OCI-M1 (cell line): ENCODE data around the gene TSHZ2.

Experiments used
- DNase-seq: peaks from one replicate; lab custom pipeline; 2025; lab: John Stamatoyannopoulos, UW

TSHZ2 gene

DNA sequence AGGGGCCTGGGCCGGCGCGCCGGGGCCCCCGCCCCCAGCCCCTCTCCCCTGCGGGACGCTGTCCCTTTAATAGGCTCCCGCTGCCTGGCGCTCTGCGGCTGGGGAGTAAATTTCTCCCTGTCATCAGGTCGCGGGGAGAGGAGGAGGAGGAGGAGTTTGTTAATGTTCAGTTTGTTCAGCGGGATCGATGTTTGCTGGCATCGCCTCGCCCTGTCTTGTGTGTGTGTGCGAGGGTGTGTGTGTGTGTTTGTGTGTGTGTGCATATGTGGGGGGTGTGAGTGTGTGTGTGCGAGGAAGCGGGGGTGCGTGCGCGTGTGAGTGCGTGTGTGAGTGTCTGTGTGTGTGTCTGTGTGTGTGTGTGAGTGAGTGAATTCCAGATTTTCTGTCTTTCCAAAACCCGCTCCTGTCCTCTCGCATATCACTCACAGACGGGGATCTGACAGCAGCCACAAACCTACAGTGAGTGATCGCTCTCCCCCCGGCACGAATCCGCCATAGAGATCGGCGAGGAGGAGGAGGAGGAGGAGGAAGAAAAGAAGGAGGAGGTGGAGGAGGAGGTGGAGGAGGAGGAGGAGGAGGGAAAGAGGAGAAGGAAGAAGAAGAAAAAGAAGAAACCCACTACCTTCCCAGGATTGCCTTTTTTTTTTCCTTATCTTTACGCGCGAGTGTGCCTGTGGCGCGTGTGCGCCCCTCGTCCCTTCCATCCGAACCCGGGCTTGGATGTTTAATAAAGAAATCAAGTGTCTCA, at the start of gene TSHZ2:
TSHZ2 (plus strand) TSS at position 169 of the 748 bp plus-strand sequence. CDS start 936 bp downstream, outside the sequence.
- DNase-seq = no peak

- no peak for DNase-seq
These were observed 49.7 kb upstream of the TSHZ2 start for GRCh38 chr20:52922436-52922835.

- DNase-seq = no peak
These were observed 48.8 kb upstream of the TSHZ2 start for GRCh38 chr20:52923123-52923937.

DNA sequence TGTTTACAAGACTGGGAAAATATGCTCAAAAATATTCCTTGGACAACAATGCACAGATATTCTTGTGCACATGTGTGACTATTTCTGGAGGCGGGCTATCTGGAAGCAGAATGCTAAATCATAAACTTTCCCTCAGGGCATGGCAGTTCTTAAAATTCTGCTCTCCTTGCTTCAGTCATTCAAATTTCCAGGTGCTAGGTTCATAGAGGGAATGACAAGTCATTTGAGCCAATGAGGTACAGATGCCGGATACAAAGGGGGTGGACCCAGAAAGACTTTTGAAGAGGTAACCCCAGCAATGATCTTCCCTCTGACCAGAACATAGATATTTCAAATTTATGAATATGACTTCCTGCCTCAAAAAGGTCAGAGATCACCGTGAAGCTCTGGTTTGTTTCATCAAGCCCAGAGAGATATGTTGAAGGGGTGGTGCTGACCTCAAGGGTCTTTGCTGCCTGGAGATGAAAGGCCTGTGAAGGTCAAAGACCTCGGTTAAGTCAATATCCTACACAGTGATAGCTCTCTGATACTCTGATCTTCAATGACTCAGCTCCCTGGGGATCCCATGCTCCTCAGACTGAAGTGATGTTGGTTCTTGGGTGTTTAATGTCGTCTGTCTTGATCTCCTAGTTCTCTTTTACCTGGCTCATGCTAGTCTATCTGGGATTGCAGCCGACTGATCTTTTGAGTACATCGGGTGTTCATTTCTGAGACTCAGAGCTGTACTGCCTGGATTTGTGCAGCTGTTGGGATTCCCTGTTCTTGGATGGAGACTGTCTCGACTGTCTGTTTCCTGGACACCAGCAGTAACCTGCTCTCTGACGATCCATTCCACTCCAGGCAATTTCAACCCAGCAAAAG, 47.5 kb upstream of the TSHZ2 start:
- DNase-seq = no peak

- DNase-seq = no peak
These were observed 45.7 kb upstream of the TSHZ2 start for GRCh38 chr20:52926505-52926904.

DNA sequence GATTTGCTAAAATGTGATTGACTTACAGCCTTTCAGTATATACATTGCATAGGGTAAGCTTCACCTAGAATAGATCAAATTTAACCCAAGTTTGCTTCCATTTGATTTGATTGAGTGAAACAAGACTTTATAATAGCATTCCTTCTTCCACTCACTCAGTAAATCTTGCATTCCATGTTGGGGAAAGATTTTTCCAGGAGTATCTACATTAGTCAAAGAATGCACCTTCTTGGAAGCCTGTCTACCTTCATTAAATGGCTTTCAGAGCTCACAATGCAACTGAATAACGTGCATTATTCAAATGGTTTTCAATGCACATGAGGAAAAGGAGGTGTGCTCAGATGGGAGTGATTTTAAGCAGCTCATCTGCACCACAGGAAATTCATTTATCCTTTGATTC, 38.3 kb upstream of the TSHZ2 start:
- no peak for DNase-seq

DNA sequence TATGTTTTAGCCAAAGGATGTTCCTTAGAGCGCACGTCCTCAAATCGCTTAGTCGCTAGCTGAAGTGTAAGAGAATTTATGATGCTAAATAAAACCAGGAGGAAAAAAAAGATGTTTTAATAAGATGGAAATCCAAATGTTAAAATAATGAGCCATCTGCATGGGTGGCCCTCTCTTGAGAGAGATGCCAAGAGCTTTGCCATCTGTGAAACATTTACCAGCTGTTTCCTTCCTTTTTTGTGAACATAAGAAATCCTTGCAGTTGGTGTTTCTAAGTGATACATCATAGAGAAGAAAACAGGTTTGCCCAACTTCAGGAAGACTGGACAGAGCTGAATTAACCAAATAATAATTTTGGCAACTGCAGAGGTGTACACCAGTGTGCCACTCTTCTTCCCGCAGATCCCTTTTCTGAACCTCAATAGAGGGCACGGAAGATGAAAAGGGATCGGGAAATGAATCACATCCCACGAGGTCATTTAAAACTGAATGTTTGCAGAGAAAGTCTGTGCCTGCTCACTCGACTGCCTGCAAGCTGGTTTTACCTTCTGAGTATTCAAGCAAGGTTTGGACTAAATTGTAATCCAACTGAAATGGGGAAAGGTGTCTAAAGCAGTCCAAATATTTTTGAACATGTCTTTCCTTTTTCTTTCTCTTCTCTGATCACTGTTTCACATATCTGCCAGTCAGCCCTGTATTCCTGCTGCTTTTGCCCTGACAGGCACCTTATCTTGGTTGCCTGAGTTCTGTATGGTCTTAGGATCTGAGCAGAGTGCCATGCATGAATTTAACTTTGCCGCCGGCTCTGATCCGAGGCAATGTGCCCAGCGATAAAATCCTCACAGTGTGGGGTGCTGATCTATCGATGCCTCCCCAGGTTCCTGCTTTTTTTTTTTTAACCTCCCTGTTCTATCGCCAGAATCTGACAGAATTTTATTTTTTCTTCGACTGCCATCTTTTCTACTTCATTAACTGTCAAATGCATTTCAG, 35.5 kb upstream of the TSHZ2 start:
- DNase-seq = no peak

DNA sequence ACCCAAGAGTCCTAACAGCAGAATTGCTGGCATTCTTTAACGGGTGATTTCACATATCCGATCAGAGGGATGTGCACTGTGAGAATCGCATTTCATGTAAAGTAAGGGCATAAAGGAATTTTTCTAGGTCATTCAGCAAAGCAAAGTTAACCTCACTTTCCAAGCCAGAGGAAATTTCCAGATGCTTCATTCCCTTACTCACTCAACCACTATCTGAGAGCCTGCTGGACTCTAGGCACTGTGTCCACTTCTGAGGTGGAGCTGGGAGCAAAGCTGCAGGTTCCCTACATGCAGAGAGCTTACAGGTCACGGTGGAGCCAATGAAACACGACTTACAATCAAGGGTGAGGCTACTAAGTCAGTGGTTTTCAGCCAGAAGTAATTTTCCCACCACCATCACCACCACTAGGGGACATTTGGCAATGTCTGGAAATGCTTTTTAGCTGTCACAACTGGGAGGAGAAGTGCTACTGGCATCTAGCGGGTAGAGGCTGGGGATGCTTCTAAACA, 34.5 kb upstream of the TSHZ2 start:
- peak; percentile 23 for DNase-seq

- no peak for DNase-seq
These were observed 33.0 kb upstream of the TSHZ2 start for GRCh38 chr20:52939141-52939540.

GRCh38 chr20:52941808-52942207, 30.4 kb upstream of the TSHZ2 start:
- DNase-seq = peak; percentile 53

GRCh38 chr20:52943185-52943841, 28.8 kb upstream of the TSHZ2 start:
- no peak for DNase-seq

DNA sequence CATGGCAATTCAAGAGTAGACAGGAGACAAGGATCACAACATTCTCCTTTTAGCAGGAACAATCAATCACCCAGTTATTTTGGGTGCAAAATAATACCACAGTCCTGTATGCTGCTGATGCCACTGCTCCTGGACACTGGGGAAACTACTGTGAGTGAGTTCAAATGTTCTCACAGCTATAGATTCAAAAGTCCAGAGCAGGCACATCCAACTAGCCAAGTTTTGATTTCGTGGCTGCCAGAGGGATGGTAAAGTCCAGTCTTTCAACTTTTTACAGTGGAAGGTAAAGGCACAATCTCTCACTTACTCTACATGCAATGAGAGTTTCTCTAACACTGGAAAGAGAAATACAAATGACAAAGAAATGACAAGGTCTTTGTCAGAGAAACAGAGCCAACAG, 26.9 kb upstream of the TSHZ2 start:
- DNase-seq = no peak

GRCh38 chr20:52945862-52946522, 26.2 kb upstream of the TSHZ2 start:
- DNase-seq = no peak

DNA sequence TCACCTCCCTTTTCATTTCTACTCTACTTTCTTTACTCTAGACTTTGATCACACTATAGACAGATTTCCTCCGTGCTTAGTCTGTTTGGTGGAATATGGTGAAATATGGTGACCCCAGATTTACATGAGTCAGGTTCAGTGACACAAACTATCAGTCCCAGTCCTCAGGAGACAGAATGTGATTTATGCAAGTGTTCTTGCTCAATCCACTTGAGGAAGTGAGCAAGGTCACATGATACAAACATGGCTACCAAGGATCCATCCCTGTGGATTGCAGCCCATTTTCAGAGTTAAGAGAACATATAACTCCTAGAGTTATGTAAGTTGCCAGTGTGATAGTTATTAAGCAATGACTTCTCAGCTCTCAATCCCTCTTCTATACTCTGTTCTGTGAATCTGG, 23.7 kb upstream of the TSHZ2 start:
- no peak for DNase-seq

DNA sequence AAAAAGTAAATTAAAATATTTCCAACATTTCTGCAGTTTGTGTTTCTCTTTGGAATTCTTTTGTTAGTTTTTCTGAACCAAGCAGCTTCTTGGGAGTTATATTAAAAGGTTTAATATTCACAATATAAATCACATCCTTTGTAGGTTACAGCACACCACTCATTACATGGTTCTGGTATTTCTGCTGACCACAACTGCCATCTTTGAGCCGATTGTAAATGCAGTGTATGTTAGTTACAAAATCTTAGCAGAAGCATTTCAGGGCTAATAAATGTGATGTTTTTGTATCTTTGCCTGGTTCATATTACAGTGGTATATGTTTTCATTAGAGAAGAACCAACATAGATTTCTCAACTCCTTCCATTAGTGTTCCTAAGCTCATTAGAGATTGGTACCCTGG, 19.1 kb upstream of the TSHZ2 start:
- no peak for DNase-seq

DNA sequence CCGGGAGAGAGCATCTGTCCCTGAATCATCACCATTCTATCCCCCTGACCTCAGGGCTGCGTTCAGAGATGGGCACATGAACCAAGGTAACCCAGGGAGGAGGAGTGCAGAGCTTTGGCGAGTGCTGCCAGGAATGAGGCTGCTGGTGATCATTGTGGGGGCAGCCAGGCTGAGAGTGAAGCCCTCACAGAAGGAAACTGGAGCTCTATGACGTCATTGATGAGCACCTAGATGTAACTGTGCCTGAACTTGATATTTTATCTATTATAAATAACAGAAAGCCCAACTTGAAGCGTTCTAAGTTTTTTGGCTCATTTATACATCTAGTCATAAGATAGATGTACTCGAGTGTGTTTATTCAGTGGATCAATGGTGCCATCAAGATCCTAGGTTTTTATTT, 17.3 kb upstream of the TSHZ2 start:
- DNase-seq = no peak

DNA sequence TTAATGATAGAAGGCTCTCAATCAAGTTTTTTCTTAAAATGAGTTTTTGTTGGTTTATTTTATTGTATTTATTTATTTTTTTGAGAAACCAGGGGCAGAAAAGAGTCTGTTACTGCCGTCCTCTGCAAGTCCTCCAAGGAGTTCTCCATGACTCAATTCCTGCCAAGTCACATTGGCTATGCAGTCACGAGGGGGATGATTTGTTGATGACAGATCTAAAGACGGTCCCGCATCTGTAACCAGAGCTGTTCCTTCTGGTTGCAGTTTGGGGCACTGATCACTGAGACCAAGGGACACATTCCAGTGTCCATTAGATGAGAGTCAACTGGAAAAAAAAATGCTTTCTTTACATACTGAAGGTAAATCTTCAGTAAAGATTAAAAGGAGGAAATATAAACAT, 13.9 kb upstream of the TSHZ2 start:
- DNase-seq = no peak

GRCh38 chr20:52959125-52959524, 13.0 kb upstream of the TSHZ2 start:
- DNase-seq = peak; percentile 12

- no peak for DNase-seq
These were observed 10.0 kb upstream of the TSHZ2 start for GRCh38 chr20:52962183-52962582.

DNA sequence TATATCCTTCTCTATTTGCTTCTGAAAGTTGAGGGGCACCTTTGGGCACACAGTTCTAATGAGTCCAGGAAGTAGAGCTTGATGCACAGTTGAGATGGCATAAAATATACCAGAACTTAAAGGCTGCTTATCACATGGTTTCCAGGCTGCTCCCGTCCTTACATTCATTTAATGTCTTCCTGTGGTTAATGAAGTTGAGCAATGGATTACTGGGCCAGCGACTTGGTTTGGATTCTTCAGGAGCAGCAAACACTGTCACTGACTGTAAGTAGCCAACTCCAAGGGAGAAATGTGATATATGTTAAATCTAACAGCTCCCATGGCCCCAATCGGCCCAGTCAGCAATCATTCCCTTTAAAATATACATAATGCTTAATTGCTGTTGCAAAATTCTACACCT, 9.0 kb upstream of the TSHZ2 start:
- no peak for DNase-seq
